Endothelial cell of umbilical vein (primary cell): ENCODE data around the gene WEE2. TPM values are rescaled to one million over a fixed set of nuclear protein-coding genes. Genes with fewer than 3 reads are reported as not detected.

Experiments used
- BruUV-seq: library from RNA; stranded (reverse); fragments of 400-500 nt; replicated peaks from 2 replicates; lab custom pipeline; 2021; lab: Mats Ljungman, UMichigan
- CTCF ChIA-PET: fragments of 300-600, 350-600 bp; sonication (Branson Sonifier 250); formaldehyde crosslinking; loops from one replicate; lab custom pipeline; 2021; ENCODE audit warnings: antibody characterized with exemption, inconsistent platforms; lab: Charles Lee
- POLR2A ChIA-PET: fragments of 300-600, 350-600 bp; sonication (Branson Sonifier 250); formaldehyde crosslinking; loops from one replicate; lab custom pipeline; 2021; ENCODE audit warnings: antibody characterized with exemption, inconsistent platforms; lab: Charles Lee
- DNase-seq: peaks from one replicate; pipeline ENCODE4 v3.0.0-alpha.2; 2011; ENCODE audit warnings: low read depth, low spot score
- FAIRE-seq: peaks from 2 replicates; lab custom pipeline; 2011; peaks lifted over from hg19 to GRCh38; lab: Jason Lieb, UNC
- H2AFZ ChIP-seq: 2 replicates; pipeline ENCODE4 v1.6.0; 2012; ENCODE audit warnings: low read depth, low read length, control low read depth, inconsistent platforms
- H3K27ac ChIP-seq: 2 replicates; pipeline ENCODE4 v1.5.1; 2011; ENCODE audit warnings: low read depth, mild to moderate bottlenecking, control low read depth, low read length, moderate library complexity; ENCODE audit not compliant: insufficient read depth
- H3K27me3 ChIP-seq, 2 experiments: 2 replicates each; pipeline versions ENCODE4 v1.6.0 to v1.6.1; 2011; ENCODE audit warnings: low read length in 2 of 2, mixed read lengths in 1 of 2; ENCODE audit not compliant: control insufficient read depth in 2 of 2, insufficient read depth in 2 of 2
- H3K36me3 ChIP-seq, 2 experiments: 2 replicates in 1 of 2; 3 replicates in 1 of 2; pipeline ENCODE4 v1.5.1; 2011; ENCODE audit warnings: low read length in 2 of 2, mild to moderate bottlenecking in 1 of 2, moderate library complexity in 1 of 2; ENCODE audit not compliant: control insufficient read depth in 2 of 2, insufficient read depth in 2 of 2; ENCODE audit errors: extremely low read depth in 1 of 2
- H3K4me1 ChIP-seq: 3 replicates; pipeline ENCODE4 v1.5.1; 2011; ENCODE audit warnings: mild to moderate bottlenecking, low read length; ENCODE audit not compliant: control insufficient read depth, insufficient read depth; ENCODE audit errors: extremely low read depth
- H3K4me2 ChIP-seq: 2 replicates; pipeline ENCODE4 v1.6.1; 2011; ENCODE audit warnings: low read length, control low read depth, mixed read lengths; ENCODE audit not compliant: insufficient read depth
- H3K4me3 ChIP-seq, 3 experiments: fragments of 200-600 bp in 1 of 3; sonication (generic), shearing (Covaris generic) in 1 of 3; replicated peaks in 1 of 3; 2 replicates each; pipeline ENCODE4 v1.5.1; 2011 to 2016; ENCODE audit warnings: control low read depth in 3 of 3, low read length in 3 of 3, mild to moderate bottlenecking in 2 of 3, inconsistent platforms in 1 of 3, low read depth in 1 of 3, moderate library complexity in 1 of 3; ENCODE audit not compliant: insufficient read depth in 1 of 3
- H3K79me2 ChIP-seq: 2 replicates; pipeline ENCODE4 v1.6.0; 2012; ENCODE audit warnings: low read length, inconsistent platforms; ENCODE audit not compliant: control insufficient read depth, insufficient read depth
- H3K9ac ChIP-seq: replicated peaks from 2 replicates; pipeline ENCODE3; 2011; ENCODE audit warnings: low read length, control low read depth; ENCODE audit not compliant: insufficient read depth; ENCODE audit errors: extremely low read depth
- H3K9me1 ChIP-seq: replicated peaks from 3 replicates; pipeline ENCODE4 v1.6.0; 2011; ENCODE audit warnings: mild to moderate bottlenecking, low read length; ENCODE audit not compliant: control insufficient read depth, insufficient read depth; ENCODE audit errors: extremely low read depth
- H3K9me3 ChIP-seq: replicated peaks from 2 replicates; pipeline ENCODE4 v1.5.1; 2012; ENCODE audit warnings: low read length, inconsistent platforms; ENCODE audit not compliant: control insufficient read depth, insufficient read depth
- H4K20me1 ChIP-seq: replicated peaks from 2 replicates; pipeline ENCODE3; 2011; ENCODE audit warnings: mild to moderate bottlenecking, low read length; ENCODE audit not compliant: control insufficient read depth, insufficient read depth; ENCODE audit errors: extremely low read depth
- CTCF ChIP-seq, 2 donors: IDR thresholded peaks; 1 replicate in 1 of 2; 2 replicates in 1 of 2; pipeline ENCODE4 v1.5.1; 2011; ENCODE audit warnings: low read length in 2 of 2, mild to moderate bottlenecking in 2 of 2, moderate library complexity in 2 of 2, control low read depth in 1 of 2, inconsistent platforms in 1 of 2, low read depth in 1 of 2; ENCODE audit not compliant: insufficient read depth in 1 of 2; ENCODE audit errors: extremely low read depth in 1 of 2
- EZH2 ChIP-seq: IDR thresholded peaks from 2 replicates; pipeline ENCODE4 v1.6.1; 2012; ENCODE audit warnings: borderline replicate concordance, low read depth, mild to moderate bottlenecking, moderate library complexity, low read length, inconsistent platforms; ENCODE audit not compliant: severe bottlenecking
- FOS ChIP-seq: IDR thresholded peaks from 2 replicates; pipeline ENCODE4 v1.6.1; 2011; ENCODE audit warnings: mild to moderate bottlenecking, low read length, moderate library complexity, borderline replicate concordance; ENCODE audit not compliant: insufficient read depth
- GATA2 ChIP-seq: IDR thresholded peaks from 2 replicates; pipeline ENCODE4 v1.7.0; 2011; ENCODE audit warnings: low read depth, mild to moderate bottlenecking, moderate library complexity, mixed read lengths, low read length; ENCODE audit not compliant: insufficient read length, insufficient read depth
- JUN ChIP-seq: IDR thresholded peaks from 2 replicates; pipeline ENCODE4 v1.6.1; 2011; ENCODE audit warnings: borderline replicate concordance, low read depth; ENCODE audit not compliant: insufficient read length, insufficient read depth
- MAX ChIP-seq: IDR thresholded peaks from 2 replicates; pipeline ENCODE4 v1.6.1; 2011; ENCODE audit not compliant: insufficient read depth, insufficient read length
- MYC ChIP-seq: IDR thresholded peaks from one replicate; pipeline ENCODE4 v1.6.1; 2011; ENCODE audit warnings: mild to moderate bottlenecking, low read depth, low read length
- POLR2A ChIP-seq: IDR thresholded peaks from 2 replicates; pipeline ENCODE4 v1.6.1; 2012; ENCODE audit warnings: low read depth, mild to moderate bottlenecking, control low read depth, low read length
- POLR2AphosphoS5 ChIP-seq: IDR thresholded peaks from 2 replicates; pipeline ENCODE4 v1.6.1; 2012; ENCODE audit warnings: low read depth, mild to moderate bottlenecking, control low read depth, low read length, moderate library complexity; ENCODE audit not compliant: insufficient read depth
- dilution Hi-C: fragments of 300-500 bp; cut with MboI; formaldehyde crosslinking; loops from one replicate; pipeline ENCODE4 v1.15.0; 2019; ENCODE audit warnings: low sequenced_read_pairs; ENCODE audit not compliant: extremely low pct_ligation_motif_present
- intact Hi-C: fragments of 100-400 bp; cut with micrococcal nuclease; formaldehyde crosslinking; loops from one replicate; pipeline ENCODE4 v1.10.0; 2022
- polyA plus RNA-seq, 4 experiments: library from polyadenylated mRNA; depleted of rRNA in 3 of 4; stranded (reverse) in 3 of 4; unstranded in 1 of 4; fragments of >200 nt; gene quantifications; 2 replicates each; pipeline versions ENCODE4 v1.2.1 to v1.2.3, GENCODE V29; 2011 to 2012; ENCODE audit warnings: missing spikeins in 1 of 4
- total RNA-seq: library from RNA; stranded (reverse); gene quantifications from 2 replicates; pipeline ENCODE4 v1.2.3, GENCODE V29; 2021

WEE2 gene
- total and polyA plus RNA-seq, 2 donors (not counting 3 experiments of a cell fraction or from before 2014, with no cell fraction given), result not detected

- H3K4me3 ChIP-seq, result no peak overlapping the region
- H3K27me3 ChIP-seq, result no peaks in the 10 kb centered on the region
- H3K36me3 ChIP-seq, result no peaks in the 10 kb centered on the region
- peaks cover 29% of the 10 kb centered on the region for H3K79me2 ChIP-seq
- no peaks in the 10 kb centered on the region for H3K9me3 ChIP-seq
- H3K9me1 ChIP-seq, result no peaks in the 10 kb centered on the region
- POLR2A ChIA-PET, result no interaction called here
- no peak for DNase-seq
- FAIRE-seq, result no peak
- no peak overlapping the region for H3K9ac ChIP-seq
- BruUV-seq, result no TSS peak
- CTCF ChIA-PET, result interaction anchor here (1.5 kb wide), 1 partner anchor 45 kb away, joined by 4 read pairs; the partner anchor contains the start of gene SSBP1
- no peak overlapping the region for H3K27ac ChIP-seq
- H3K4me2 ChIP-seq, result no peak overlapping the region
- no peak overlapping the region for H2AFZ ChIP-seq
- TF ChIP-seq MYC (no peak), MAX (no peak), POLR2AphosphoS5 (no peak), FOS (no peak), JUN (no peak), GATA2 (no peak), CTCF (IDR thresholded peaks at IDR 0.05; ENCODE audit: extremely low read depth in 1 of 2, insufficient read depth in 1 of 2, low read depth in 1 of 2, low read length in 2 of 2) (no peak), POLR2A (no peak), EZH2 (no peak)
- H3K4me1 ChIP-seq, result no peaks in the 10 kb centered on the region
- dilution Hi-C loops, result no loop called here
- intact Hi-C loops, result no loop called here
- peaks cover 2% of the 10 kb centered on the region for H4K20me1 ChIP-seq
Observed at GRCh38 chr7:141693082-141693481, 15.1 kb upstream of the WEE2 start.
